OCI-LY1 (cell line): ENCODE measurements around the gene DCLK1.
A peak's percentile ranks its signal among the peaks of the same experiment; 100 is the strongest.

Source experiments
- H2AFZ ChIP-seq: fragments of 200-600 bp; sonication (generic), shearing (Covaris generic); 2 replicates; pipeline ENCODE4 v1.6.0; 2014; ENCODE audit warnings: antibody characterized with exemption, mild to moderate bottlenecking, low read length
- H3F3A ChIP-seq: fragments of 200-600 bp; sonication (generic), shearing (Covaris generic); 2 replicates; pipeline ENCODE4 v1.6.0; 2014; ENCODE audit warnings: mild to moderate bottlenecking, antibody characterized with exemption, low read length, moderate library complexity; ENCODE audit not compliant: insufficient read depth
- H3K27ac ChIP-seq: fragments of 200-600 bp; sonication (generic); 2 replicates; pipeline ENCODE4 v1.5.1; 2014; ENCODE audit warnings: low read length, mixed run types, mild to moderate bottlenecking, low read depth; ENCODE audit not compliant: poor library complexity, severe bottlenecking
- H3K27me3 ChIP-seq: fragments of 200-600 bp; sonication (generic); 2 replicates; pipeline ENCODE4 v1.6.0; 2014; ENCODE audit warnings: antibody characterized with exemption, mild to moderate bottlenecking, low read length, moderate library complexity; ENCODE audit not compliant: insufficient read depth
- H3K36me3 ChIP-seq: fragments of 200-600 bp; sonication (generic); 2 replicates; pipeline ENCODE4 v1.6.1; 2014; ENCODE audit warnings: mild to moderate bottlenecking, antibody characterized with exemption, low read length, moderate library complexity, mixed read lengths; ENCODE audit not compliant: insufficient read depth
- H3K4me1 ChIP-seq: fragments of 200-600 bp; sonication (generic); 2 replicates; pipeline ENCODE4 v1.5.1; 2014; ENCODE audit warnings: mild to moderate bottlenecking, low read length, moderate library complexity; ENCODE audit not compliant: insufficient read depth, severe bottlenecking
- H3K4me2 ChIP-seq: fragments of 200-600 bp; sonication (generic), shearing (Covaris generic); 2 replicates; pipeline ENCODE4 v1.6.1; 2014; ENCODE audit warnings: low read length
- H3K4me3 ChIP-seq: fragments of 200-600 bp; sonication (generic); 2 replicates; pipeline ENCODE4 v1.5.1; 2014; ENCODE audit warnings: low read length, low read depth, mild to moderate bottlenecking, mixed read lengths; ENCODE audit not compliant: poor library complexity, severe bottlenecking
- H3K79me2 ChIP-seq: fragments of 200-600 bp; shearing (Covaris generic); 2 replicates; pipeline ENCODE4 v1.6.1; 2016; ENCODE audit warnings: mixed run types, low read length, mixed read lengths; ENCODE audit not compliant: insufficient read depth
- H3K9ac ChIP-seq: fragments of 200-600 bp; sonication (generic), shearing (Covaris generic); 2 replicates; pipeline ENCODE4 v1.6.1; 2014; ENCODE audit warnings: mild to moderate bottlenecking, low read length, mixed read lengths
- H3K9me2 ChIP-seq: fragments of 200-600 bp; sonication (generic), shearing (Covaris generic); 2 replicates; pipeline ENCODE4 v1.6.1; 2014; ENCODE audit warnings: low read depth, mild to moderate bottlenecking, low read length, mixed read lengths
- H3K9me3 ChIP-seq: fragments of 200-600 bp; shearing (Covaris generic); 2 replicates; pipeline ENCODE4 v1.6.1; 2014; ENCODE audit warnings: low read length, mixed read lengths
- H4K20me1 ChIP-seq: fragments of 200-600 bp; sonication (generic), shearing (Covaris generic); 2 replicates; pipeline ENCODE4 v1.6.0; 2016; ENCODE audit warnings: mild to moderate bottlenecking, low read length; ENCODE audit not compliant: insufficient read depth
- EZH2 ChIP-seq: fragments of 200-600 bp; sonication (generic), shearing (Covaris generic); IDR thresholded peaks from 2 replicates; pipeline ENCODE4 v1.8.0; 2017; ENCODE audit warnings: borderline replicate concordance, mixed run types, mild to moderate bottlenecking, antibody characterized with exemption, low read length, moderate library complexity, mixed read lengths
- TF ChIP-seq, protein P1 (sequence below): fragments of 200-600 bp; sonication (generic), shearing (Covaris generic); IDR thresholded peaks from 2 replicates; pipeline ENCODE4 v1.5.1; 2017; ENCODE audit warnings: mild to moderate bottlenecking, antibody characterized with exemption, low read length, moderate library complexity, mixed read lengths

The DCLK1 gene

DNA sequence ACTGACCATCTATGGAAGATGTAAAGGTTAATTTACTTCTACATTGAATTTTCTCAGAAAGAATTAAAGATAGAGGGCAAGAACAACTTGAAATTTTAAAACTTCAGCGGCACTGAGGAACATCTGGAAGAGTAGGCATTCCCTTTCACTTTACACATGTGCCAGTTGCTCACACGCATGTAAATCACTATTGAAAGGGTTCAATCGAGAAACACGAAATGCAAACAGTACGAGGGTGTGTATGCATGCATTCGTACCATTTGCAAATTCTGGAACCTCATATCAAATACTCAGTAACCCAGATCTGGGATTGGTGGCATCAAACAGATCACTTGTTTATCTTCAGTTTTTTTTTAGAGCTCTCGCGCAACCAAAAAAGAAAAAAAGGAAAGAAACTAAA is 339.2 kb downstream of the DCLK1 start:
- no peaks in the 10 kb centered on the region for H3K9me2 ChIP-seq
- H3K9me3 ChIP-seq = no peaks in the 10 kb centered on the region
- H3K27me3 ChIP-seq = no peaks in the 10 kb centered on the region
- H3K36me3 ChIP-seq = no peaks in the 10 kb centered on the region
- H3K4me1 ChIP-seq = no peaks in the 10 kb centered on the region
- H3F3A ChIP-seq = no peaks in the 10 kb centered on the region
- H4K20me1 ChIP-seq = no peaks in the 10 kb centered on the region
- H3K79me2 ChIP-seq = no peaks in the 10 kb centered on the region
- H3K4me3 ChIP-seq = no peak overlapping the region
- no peak overlapping the region for H3K27ac ChIP-seq
- H3K4me2 ChIP-seq = no peak overlapping the region
- H3K9ac ChIP-seq = no peak overlapping the region
- TF ChIP-seq EZH2 = no peak
- TF ChIP-seq, protein P1, sequence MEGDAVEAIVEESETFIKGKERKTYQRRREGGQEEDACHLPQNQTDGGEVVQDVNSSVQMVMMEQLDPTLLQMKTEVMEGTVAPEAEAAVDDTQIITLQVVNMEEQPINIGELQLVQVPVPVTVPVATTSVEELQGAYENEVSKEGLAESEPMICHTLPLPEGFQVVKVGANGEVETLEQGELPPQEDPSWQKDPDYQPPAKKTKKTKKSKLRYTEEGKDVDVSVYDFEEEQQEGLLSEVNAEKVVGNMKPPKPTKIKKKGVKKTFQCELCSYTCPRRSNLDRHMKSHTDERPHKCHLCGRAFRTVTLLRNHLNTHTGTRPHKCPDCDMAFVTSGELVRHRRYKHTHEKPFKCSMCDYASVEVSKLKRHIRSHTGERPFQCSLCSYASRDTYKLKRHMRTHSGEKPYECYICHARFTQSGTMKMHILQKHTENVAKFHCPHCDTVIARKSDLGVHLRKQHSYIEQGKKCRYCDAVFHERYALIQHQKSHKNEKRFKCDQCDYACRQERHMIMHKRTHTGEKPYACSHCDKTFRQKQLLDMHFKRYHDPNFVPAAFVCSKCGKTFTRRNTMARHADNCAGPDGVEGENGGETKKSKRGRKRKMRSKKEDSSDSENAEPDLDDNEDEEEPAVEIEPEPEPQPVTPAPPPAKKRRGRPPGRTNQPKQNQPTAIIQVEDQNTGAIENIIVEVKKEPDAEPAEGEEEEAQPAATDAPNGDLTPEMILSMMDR = no peak
- H2AFZ ChIP-seq = no peak overlapping the region

DNA sequence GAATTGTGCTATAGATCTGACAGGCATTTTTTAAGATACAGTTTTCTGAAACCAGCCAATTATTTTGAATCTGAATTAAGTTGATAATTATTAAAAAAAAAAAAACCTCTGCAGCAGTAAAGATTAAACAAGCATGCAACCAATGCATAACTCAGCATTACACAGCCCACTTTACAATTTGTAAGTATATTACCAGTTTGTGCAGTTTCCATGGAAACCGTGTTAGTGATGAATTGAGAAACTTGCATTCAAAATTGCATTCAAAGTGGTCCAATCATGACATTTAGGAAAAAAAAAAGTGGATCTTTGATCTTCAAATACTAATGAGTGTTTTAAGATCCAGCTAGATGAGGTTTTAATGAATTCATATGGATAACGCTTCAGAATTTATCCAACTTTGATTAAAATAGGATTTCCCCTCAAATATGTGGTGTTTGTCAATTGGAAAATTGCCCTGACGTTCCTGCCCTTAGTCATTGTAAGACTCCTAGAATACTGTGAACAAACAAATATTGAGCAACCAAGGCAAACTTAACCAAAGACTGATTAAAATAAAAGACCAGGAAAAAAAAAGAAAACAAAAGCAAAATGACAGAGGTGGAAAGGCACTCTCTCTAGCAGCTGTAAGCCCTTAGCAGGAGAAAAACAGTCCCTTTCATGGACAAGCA is 339.9 kb downstream of the DCLK1 start:
- no peaks in the 10 kb centered on the region for H3K9me3 ChIP-seq
- no peaks in the 10 kb centered on the region for H3K36me3 ChIP-seq
- H3K9me2 ChIP-seq = no peaks in the 10 kb centered on the region
- no peak overlapping the region for H3K27ac ChIP-seq
- H3K79me2 ChIP-seq = no peaks in the 10 kb centered on the region
- no peak overlapping the region for H2AFZ ChIP-seq
- no peaks in the 10 kb centered on the region for H3F3A ChIP-seq
- H3K4me3 ChIP-seq = no peak overlapping the region
- H3K4me2 ChIP-seq = no peak overlapping the region
- no peaks in the 10 kb centered on the region for H3K27me3 ChIP-seq
- H4K20me1 ChIP-seq = no peaks in the 10 kb centered on the region
- H3K9ac ChIP-seq = no peak overlapping the region
- no peaks in the 10 kb centered on the region for H3K4me1 ChIP-seq
- TF ChIP-seq, protein P1 = no peak
- TF ChIP-seq EZH2 = no peak

DNA sequence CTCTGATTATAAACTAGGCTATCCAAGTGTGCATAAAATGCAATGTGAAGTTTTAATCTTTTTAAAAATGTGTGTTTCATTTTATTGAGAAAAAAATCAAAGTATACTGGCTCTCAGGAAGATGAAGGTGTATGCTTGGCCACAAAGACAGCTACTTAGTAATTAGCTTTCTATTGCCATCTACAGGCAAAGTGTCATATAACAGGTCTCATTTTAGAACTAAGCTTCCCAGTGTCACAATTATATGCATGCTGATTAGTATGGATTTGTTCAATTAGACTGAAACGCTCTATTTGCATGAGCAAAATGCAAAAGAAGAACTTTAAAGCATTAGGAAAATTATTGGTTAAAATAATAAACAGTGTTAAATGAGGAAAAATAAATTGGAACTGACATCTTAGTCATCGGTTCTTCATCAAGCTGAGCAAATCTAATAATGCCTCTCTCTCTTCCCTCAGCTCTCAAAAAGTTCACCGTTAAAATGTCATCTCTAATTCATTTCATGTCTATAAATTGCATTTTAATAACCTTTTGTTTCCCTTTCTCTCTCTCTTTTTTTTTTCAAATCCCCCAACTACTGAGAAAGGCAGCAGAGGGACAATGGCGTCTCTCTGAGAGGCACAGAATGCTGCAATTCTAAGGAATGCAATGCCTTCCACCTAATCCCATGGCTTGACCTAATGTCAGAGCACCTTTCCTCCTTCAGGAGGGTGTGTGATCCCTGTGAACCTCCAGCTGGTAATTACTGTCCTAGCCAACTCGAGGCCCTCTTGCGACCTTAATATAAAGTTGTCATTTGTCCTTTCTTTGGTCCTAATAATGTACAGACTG is 341.6 kb downstream of the DCLK1 start:
- Histone ChIP-seq H3K4me3 (no peak overlapping the region), H3K9me2 (no peaks in the 10 kb centered on the region), H3F3A (no peaks in the 10 kb centered on the region), H3K4me1 (no peaks in the 10 kb centered on the region), H3K27me3 (no peaks in the 10 kb centered on the region), H3K36me3 (no peaks in the 10 kb centered on the region), H3K9ac (no peak overlapping the region), H4K20me1 (no peaks in the 10 kb centered on the region), H3K79me2 (no peaks in the 10 kb centered on the region), H3K4me2 (no peak overlapping the region), H3K27ac (no peak overlapping the region), H2AFZ (no peak overlapping the region), H3K9me3 (no peaks in the 10 kb centered on the region)
- TF ChIP-seq EZH2 = no peak
- TF ChIP-seq, protein P1 = peak; percentile 37; the same call in 1 of the 2 replicates
